Globus pallidus (tissue), 1 donor: ENCODE results near the gene MIGA2.
A peak's percentile ranks its signal among the peaks of the same experiment; 100 is the strongest.

Source experiments
- DNase-seq: peaks from one replicate; pipeline ENCODE4 v3.0.0-alpha.2; 2015; ENCODE audit warnings: low spot score

The MIGA2 gene

DNA sequence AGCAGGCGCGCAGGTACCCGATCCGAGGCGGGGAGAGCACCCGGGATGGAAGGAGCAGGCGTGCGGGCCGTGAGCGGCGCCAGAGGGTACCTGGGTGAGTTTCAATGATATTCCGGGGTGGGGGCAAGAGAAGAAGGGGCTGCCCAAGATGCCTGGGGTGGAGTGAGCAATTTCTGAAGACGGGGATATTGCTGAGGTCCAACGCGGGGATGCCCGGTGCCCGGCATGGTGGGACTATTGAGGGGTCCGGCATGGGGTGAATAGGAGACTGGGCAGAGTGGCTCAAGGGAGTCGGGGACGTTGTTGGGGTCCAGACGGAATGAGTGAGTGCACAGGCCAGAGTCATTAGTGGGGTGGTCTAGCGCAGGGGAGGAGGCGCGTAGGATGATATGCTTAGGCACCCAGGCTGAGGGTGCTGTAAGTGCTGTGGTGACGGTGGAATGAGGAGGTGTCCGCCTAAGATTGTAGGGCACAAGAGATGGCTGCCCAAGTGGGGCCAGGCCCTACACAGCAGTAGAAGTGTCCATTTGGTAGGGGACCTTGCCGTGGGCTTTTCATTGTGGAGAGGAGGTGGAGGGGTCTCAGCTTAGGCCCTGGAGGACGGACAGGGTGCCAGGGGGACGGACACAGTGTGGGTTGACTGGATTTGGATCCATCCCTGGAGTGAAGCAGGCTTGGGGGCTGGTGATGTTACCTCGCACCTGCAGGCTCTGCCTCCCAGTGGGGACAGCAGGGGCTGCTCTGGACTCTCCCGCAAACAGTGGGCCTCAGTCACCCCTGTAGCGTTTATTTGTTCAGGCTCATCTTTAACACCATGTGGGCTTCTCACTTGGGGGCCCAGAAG is 719 bp downstream of the MIGA2 start:
- DNase-seq: no peak

DNA sequence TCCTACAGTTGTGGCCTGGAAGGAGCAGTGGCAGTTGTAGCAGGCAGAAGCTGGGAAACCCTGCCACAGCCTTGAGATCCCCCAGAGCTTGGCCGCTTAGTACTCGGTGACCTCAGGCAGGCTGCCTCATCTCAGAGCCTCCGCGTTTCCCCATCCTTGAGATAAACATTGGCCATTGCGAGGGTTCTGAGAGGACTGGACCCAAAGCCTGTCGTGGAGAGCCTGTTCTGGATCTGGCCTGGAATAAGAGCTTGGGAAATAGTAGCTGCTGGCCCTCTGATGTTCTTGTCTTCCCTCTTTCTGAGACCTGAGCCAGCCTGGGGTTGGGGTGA is 1.3 kb downstream of the MIGA2 start:
- no peak for DNase-seq

GRCh38 chr9:129038109-129038852 is 1.9 kb downstream of the MIGA2 start:
- no peak for DNase-seq

GRCh38 chr9:129040113-129040643 is 3.8 kb downstream of the MIGA2 start:
- no peak for DNase-seq

- no peak for DNase-seq
Observed at GRCh38 chr9:129042016-129042415, 5.6 kb downstream of the MIGA2 start.

- no peak for DNase-seq
Observed at GRCh38 chr9:129052592-129052991, 16.2 kb downstream of the MIGA2 start.

GRCh38 chr9:129053020-129053419 is 16.6 kb downstream of the MIGA2 start:
- DNase-seq: no peak

DNA sequence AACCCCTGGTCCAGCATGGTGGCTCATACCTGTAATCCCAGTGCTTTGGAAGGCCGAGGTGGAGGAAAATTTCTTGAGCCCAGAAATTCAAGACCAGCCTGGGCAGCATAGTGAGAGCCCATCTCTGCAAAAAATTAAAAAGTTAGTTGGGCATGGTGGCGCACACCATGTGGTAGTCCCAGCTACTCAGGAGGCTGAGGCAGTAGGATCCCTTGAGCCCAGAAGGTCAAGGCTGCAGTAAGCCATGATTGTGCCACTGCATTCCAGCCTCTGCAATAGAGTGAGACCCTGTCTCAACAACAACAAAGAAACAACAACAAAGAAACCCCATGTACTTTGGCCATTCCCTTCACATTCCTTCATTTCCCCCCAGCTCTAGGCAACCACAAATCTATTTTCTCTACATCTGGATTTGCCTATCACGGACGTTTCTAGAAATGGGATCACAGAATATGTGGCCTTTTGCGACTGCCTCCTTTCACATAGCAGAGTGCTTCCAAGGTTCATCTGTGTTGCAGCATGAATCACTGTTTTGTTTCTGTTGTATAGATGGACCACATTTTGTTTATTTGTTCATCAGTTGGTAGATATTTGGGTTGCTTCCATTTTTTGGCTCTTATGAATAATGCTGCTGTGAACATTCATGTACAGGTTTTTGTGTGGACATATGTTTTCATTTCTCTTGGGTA is 17.9 kb downstream of the MIGA2 start:
- DNase-seq: no peak

GRCh38 chr9:129058965-129059795 is 22.8 kb downstream of the MIGA2 start:
- no peak for DNase-seq

DNA sequence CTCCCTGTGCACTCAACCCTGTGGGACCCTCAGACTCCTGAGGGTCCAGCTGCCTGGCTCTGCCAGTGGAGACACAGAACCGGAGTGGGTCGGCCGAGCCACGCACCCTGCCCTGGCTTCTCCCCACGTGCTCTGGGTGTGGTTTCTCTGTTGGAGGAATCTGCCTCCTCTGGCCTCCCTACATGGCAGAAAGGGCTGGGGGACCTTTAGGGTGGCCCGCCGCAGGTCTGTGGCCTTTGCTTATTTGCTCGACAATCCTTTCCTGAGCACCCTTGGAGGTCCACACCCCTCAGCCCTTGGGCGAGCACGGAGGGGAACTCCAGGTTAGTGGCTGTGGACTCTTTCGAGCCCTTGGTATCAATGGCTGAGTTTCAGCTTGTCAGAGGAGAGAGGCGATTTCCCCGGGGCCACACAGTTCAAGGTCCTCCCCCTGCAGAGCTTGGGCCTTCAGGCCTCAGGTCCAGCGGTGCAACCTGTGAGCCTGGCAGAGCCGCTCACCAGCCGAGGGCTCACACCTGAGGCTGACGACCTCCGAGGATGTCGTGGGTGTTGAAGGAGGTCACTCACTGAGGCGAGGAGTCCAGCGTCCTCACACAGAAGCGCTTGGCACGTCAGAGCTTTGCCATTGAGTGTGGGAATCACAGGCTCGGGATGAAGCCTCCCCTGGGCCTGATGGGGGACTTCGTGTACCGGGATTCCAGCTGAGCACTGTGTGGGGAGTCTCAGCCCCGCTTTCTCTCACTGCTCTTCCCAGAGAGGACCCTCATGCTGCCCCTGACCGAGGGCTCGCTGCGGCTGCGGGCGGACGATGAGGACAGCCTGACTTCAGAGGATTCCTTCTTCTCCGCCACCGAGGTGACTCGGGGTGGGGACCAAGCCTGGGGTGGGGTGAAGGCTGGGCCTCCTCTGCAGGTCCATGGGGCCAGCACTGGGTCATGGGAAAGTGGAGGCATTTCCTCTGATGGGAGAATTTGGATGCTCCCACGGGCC is 23.7 kb downstream of the MIGA2 start:
- DNase-seq: no peak

DNA sequence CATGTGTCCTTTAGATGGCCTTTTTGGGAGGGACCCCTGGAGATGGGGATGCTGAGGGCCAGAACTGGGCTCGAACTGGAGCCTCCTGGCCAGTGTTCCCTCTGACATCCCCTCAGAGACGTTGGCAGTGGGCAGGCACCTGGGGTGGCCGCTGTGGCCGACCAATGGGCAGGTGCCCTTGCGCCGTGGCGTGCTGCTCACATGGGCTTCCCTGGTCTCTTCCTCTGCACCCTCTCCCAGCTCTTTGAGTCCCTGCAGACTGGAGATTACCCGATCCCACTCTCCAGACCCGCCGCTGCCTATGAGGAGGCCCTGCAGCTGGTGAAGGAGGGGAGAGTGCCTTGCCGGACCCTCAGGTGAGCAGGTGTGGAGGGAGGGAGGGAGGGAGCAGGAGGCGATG is 24.6 kb downstream of the MIGA2 start:
- DNase-seq: no peak

DNA sequence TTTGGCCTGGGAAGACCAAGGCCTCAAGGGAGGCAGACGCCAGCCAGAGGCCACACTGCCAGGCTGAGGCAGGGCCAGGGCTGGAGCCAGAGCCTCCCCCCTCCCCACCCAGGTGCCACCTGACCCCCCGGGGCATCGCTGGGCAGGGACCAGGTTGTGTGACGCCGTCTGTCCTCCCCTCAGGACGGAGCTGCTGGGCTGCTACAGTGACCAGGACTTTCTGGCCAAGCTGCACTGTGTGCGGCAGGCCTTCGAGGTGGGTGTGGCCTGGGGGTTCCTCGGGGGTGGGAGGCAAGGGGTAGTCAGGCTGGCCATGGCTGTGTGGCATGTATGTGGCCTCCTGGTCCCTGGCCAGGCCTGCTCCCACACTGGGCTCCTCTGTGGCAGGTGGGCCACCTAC is 26.6 kb downstream of the MIGA2 start:
- DNase-seq: no peak

- no peak for DNase-seq
Observed at GRCh38 chr9:129064499-129064908, 28.1 kb downstream of the MIGA2 start.

GRCh38 chr9:129068110-129068509 is 31.7 kb downstream of the MIGA2 start:
- DNase-seq: no peak

GRCh38 chr9:129068990-129069861 is 32.8 kb downstream of the MIGA2 start:
- DNase-seq: peak; percentile 64

DNA sequence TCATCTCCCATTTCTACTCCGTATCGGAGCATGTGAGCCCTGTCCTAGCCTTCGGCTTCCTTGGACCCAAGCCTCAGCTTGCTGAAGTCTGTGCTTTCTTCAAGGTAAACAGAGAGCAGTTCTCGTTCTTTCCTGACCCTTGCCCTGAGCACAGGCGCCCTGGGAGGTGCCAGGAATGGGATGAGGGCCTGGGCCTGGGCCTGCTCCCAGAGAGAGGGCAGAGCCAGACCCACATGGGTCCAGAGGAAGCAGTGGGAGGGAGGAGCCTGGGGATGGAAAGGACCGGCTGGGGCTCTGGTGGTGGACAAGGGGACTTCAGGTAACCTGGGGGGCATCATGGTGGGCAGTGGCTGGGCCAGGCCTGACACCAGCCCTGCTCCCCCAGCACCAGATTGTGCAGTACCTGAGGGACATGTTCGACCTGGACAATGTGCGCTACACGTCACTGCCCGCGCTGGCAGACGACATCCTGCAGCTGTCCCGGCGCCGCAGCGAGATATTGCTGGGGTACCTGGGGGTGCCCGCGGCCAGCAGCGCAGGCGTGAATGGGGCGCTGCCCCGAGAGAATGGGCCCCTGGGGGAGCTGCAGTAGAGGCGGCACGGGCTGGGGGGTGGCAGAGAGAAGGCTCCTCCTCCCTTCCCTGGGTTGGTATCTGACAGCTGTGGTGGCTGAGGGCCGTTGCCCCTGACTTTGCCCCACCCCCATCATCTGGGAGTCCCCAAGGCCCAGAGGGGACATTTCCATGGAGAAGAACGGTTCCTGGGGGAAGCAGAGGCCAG is 33.6 kb downstream of the MIGA2 start:
- no peak for DNase-seq

DNA sequence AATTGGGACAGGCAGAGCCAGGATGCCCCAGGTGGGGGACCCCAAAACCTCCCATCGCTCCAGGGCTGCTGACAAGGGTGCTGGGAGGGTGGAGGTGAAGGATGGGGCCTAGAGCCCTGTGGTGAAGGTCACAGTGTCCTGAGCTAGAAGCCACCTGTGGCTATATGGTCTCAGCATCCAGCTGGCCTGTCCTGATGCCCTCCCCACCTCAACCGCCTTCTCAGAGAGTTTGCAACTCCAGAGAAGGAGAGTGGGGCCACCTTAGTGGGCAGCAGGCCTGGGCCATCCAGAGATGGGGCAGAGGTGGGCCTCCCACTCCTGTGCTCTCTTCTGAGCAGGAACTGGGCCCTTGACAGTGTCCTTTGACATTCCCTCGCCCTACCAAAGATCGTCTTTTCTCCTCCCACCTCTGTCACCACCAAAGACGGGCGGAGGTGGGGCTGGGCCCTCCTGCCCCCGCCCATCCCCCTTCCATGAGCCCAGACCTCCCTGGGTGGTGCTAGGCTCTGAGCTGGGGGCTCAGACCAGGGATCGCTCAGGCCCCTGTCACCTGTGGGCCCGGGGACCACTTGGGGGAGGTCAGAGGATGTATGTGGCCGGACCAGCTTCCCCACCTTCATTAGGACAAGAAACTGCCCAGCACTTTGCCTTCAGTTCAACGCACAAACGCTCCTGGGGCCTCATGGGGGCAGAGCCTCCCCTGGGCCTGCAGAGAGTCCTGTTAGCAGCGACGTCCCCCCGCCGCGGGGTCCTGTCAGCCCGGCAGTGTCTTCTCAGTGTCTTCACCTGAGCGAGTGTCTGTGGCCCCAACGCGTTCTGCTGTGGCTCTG is 34.5 kb downstream of the MIGA2 start:
- DNase-seq: no peak
